Endothelial cell of umbilical vein (primary cell): Measurements from ENCODE around the gene WNT10A.

Experiments
- CTCF ChIP-seq, 2 donors: IDR thresholded peaks; 1 replicate in 1 of 2; 2 replicates in 1 of 2; pipeline ENCODE4 v1.5.1; 2011; ENCODE audit warnings: low read length in 2 of 2, mild to moderate bottlenecking in 2 of 2, moderate library complexity in 2 of 2, control low read depth in 1 of 2, inconsistent platforms in 1 of 2, low read depth in 1 of 2; ENCODE audit not compliant: insufficient read depth in 1 of 2; ENCODE audit errors: extremely low read depth in 1 of 2
- POLR2AphosphoS5 ChIP-seq: IDR thresholded peaks from 2 replicates; pipeline ENCODE4 v1.6.1; 2012; ENCODE audit warnings: low read depth, mild to moderate bottlenecking, control low read depth, low read length, moderate library complexity; ENCODE audit not compliant: insufficient read depth
- TF ChIP-seq, protein P1 (sequence below): IDR thresholded peaks from 2 replicates; pipeline ENCODE4 v1.6.1; 2011; ENCODE audit not compliant: insufficient read depth, insufficient read length

DNA sequence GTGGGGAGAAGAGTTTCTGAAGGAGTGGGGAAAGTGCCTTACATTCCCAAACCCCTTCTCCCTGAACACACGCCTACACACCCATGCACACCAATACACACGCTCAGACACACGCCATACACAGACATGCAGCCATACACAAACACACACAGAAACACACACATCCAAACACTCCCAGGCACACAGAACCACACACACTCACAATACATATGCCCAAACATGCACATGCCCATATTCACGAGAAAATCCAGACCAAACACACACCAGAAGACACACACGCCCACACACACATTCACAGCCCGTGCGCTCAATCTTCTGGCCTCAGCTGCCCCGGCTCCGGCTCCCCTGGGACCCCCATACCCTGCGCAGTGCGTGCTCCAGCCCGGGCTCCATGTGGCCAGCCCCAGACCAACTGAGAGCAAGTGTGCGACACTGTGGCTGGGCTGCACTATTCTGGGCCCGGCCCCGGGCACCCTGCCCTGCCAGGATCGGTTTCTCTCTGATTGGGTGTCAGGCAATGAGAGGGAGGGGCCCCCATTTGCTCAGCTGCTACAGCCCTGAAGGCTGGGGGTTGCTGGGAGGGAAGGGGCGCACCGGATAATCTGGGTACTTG is 49.2 kb upstream of the WNT10A start, which contains the start of gene PRKAG3:
- TF ChIP-seq, protein P1, sequence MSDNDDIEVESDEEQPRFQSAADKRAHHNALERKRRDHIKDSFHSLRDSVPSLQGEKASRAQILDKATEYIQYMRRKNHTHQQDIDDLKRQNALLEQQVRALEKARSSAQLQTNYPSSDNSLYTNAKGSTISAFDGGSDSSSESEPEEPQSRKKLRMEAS, result no peak
- TF ChIP-seq CTCF (IDR thresholded peaks at IDR 0.05; ENCODE audit: extremely low read depth in 1 of 2, insufficient read depth in 1 of 2, low read depth in 1 of 2, low read length in 2 of 2) (no peak), POLR2AphosphoS5 (no peak)
